Choroid plexus epithelial cell (primary cell): ENCODE measurements around the gene ID3.

Experiments
- DNase-seq: peaks from one replicate; pipeline ENCODE4 v3.0.0-alpha.2; 2010; ENCODE audit warnings: low read depth
- H3K4me3 ChIP-seq: 2 replicates; pipeline ENCODE4 v1.5.1; 2011; ENCODE audit warnings: low read depth, mild to moderate bottlenecking, control low read depth, low read length, moderate library complexity
- TF ChIP-seq, protein P1 (sequence below): conservative IDR thresholded peaks from 2 replicates; pipeline ENCODE4 v1.5.1; 2011; ENCODE audit warnings: low read depth, mild to moderate bottlenecking, control low read depth, inconsistent platforms, low read length, moderate library complexity

The ID3 gene

DNA sequence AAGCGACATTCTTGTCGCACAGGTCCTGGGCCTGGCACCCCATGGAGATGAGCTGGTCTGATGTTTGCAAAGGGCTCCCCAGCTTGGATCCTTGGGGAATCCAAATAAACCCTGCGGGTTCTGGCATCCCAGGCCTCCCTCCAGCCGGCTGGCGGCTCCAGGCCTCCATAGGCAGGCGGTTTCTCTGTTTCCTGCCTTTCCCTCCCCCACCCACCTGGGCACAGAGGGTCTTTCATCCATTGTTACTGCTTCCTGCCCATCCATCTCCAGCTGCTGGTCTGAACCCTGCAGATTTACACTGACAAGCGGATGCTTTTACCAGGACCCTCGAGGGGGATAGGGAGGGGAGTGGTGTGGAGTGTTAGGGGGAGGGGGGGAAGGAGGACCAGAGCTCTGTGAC, 39.1 kb upstream of the ID3 start:
- DNase-seq, result no peak
- TF ChIP-seq, protein P1, sequence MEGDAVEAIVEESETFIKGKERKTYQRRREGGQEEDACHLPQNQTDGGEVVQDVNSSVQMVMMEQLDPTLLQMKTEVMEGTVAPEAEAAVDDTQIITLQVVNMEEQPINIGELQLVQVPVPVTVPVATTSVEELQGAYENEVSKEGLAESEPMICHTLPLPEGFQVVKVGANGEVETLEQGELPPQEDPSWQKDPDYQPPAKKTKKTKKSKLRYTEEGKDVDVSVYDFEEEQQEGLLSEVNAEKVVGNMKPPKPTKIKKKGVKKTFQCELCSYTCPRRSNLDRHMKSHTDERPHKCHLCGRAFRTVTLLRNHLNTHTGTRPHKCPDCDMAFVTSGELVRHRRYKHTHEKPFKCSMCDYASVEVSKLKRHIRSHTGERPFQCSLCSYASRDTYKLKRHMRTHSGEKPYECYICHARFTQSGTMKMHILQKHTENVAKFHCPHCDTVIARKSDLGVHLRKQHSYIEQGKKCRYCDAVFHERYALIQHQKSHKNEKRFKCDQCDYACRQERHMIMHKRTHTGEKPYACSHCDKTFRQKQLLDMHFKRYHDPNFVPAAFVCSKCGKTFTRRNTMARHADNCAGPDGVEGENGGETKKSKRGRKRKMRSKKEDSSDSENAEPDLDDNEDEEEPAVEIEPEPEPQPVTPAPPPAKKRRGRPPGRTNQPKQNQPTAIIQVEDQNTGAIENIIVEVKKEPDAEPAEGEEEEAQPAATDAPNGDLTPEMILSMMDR, result no peak
- H3K4me3 ChIP-seq, result no peak overlapping the region

DNA sequence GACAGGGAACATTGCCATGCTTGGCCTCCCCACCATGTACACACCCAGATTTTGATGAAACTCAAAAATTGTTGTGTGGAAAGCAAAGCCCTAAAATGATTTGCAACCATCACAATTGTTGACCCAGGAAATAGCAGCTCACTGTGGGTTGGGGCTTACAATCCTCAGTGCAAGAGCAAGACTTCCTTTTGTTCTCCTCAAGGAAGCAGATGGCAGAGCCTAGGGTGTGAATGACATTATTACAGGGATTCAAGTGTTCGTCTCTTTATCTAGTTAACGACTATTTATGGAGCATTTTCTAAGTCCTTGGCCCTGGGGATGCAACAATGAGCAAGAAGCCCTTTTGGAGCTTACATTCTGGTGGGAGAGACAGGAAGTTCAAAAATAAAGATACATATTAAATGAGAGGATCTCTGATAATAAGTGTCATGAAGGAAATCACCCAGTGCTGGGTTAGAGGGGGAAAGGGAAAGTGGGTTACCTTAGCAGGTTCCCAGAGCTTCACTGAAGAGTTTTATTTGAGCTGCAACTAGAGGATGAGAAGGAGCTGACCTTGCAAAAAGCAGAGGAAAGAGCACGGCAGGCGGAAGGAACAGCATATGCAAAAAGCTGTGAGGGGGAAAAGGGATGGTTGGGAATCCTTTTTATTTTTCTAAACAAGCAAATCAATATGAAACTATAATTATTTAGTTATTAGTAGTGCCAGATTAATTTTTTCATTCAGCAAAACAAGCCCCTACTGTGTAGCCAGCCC, 38.5 kb upstream of the ID3 start:
- TF ChIP-seq, protein P1, result no peak
- DNase-seq, result no peak
- H3K4me3 ChIP-seq, result no peak overlapping the region

DNA sequence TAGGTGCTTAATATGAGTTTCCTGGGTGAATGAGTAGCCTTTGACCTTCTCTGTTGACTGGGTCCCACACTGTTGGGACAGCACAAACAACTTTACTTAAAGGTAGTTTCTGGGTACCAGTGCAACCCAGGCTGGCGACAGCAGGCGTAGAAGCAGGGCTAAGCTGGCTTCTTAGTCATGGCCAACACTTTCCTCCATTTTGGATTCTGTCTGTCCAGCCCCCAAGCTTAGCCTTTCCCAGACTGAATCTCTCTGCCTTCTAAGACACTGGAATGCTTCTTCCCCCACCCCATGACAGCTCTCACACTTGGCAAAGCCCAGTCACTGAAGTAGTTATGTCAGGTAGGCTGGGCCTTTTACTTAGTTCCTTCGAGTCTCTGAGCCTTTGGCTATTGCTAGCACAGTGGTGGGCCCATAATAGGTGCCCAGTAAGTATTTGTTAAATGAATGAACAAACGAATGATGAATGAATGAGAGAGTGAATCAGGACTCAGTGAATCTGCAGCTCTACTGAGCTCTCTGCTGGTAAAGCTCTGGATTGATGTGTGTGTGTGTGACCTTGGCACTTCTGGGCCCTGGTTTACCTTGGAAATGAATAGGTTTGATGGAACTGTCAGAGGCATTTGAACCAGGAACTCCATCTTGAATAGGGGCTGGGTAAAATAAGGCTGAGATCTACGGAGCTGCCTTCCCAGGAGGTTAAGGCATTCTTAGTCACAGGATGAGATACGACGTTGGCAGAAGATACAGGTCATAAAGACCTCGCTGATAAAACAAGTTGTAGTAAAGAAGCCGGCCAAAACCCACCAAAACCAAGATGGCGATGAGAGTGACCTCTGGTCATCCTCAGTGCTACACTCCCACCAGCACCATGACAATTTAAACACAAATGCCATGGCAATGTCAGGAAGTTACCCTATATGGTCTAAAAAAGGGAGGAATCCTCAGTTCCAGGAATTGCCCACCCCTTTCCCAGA, 37.4 kb upstream of the ID3 start:
- no peak overlapping the region for H3K4me3 ChIP-seq
- DNase-seq, result no peak
- TF ChIP-seq, protein P1, result no peak

DNA sequence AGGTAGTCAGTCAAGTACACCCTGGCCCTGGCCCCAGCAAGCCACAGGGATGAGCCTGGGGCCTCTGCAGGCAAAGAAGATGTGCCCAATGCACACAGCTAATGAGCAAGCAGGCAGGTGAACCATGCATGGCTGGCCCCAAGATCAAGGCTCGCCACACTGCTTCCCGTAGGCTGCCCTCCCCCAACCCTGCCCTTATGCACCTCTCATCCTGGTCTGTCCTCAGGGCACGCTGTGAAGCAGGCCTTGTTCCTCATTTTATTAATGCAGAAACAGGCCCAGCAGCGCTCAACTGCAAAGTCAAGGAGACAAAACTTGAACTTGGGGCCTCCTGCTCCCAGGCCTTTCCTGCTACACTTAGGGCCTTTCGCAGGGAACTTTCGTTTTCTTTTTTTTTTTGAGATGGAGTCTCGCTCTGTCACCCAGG, 35.6 kb upstream of the ID3 start:
- DNase-seq, result no peak
- no peak overlapping the region for H3K4me3 ChIP-seq
- TF ChIP-seq, protein P1, result no peak

DNA sequence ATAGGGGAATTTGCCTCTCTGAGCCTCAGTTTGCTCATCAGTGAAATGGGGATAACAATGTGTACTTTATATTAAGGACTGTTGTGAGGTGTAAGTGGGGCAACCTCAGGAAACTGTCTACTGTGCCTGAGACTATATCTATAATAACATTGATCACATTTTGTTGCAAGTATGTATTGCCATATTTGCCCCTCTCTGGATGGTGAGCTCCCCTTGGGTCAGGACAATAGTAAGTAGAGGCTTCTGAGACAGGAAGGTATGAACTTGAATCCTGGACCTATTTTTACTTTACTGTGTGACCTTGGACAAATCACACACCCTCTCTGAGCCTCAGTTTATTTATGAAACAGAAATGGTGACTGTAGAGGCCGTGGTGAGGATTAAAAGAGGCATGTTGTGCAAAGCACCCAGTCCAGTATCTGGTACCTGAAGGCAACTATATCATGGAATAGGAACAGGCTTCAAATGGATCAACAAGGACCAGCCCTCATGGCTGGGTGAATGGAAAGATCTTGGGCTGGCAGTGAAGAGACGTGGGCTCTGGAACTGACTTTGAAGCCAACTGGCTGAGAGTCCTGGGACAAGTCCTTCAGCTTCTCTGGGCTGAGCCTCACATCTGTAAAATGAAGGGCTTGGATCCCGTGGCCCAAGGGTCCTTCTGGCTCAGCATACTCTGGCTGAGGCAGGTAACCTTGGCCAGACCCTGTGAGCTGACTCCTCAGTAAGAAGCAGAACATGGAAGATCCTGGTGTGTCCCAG, 35.0 kb upstream of the ID3 start:
- no peak for DNase-seq
- H3K4me3 ChIP-seq, result no peak overlapping the region
- TF ChIP-seq, protein P1, result no peak

DNA sequence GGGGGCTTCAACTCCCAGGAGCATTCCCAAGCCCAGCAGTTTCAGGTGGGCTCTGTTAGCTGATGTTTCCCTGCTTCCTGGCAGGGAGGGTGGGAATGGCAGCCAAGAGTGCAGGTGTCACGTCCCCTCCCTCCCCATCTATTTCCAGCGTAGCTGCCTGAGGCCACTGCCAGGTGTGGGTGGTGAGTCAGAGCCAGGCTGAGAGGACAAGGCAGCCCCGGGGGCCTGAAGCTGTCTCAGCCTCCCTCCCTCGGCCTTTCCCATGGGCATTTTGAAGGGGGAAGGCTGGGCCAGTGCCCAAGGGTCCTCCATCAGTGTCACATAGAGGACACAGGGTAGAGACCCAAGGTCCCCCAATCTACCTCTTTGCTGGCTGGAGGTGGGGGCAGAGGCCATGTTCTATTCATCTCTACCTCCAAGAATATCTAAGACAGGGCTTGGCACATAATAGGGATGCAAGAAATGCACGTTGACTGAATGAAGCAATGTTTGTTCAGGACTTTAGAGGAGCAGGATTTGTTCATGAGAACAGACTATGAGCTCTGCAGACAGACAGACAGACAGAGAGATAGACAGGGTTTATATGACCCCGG, 34.4 kb upstream of the ID3 start:
- DNase-seq, result peak; percentile 14

More for the DNA sequence above, 34.4 kb upstream of the ID3 start:
- TF ChIP-seq, protein P1, result no peak
- no peak overlapping the region for H3K4me3 ChIP-seq
